Adrenal gland (tissue), 12 donors: Measurements from ENCODE around the gene DIAPH2. TPM values are rescaled to one million over a fixed set of nuclear protein-coding genes. Genes with fewer than 3 reads are reported as not detected.

Experiments
- DNase-seq, 7 donors: peaks; one replicate each; pipeline ENCODE4 v3.0.0-alpha.2; 2019 to 2020
- H3K27ac ChIP-seq, 5 donors: fragments of 200-600 bp; sonication (generic) in 4 of 5; 1 replicate in 3 of 5; 2 replicates in 2 of 5; pipeline versions ENCODE4 v1.5.1 to v1.8.0; 2016 to 2020; ENCODE audit warnings: mild to moderate bottlenecking in 1 of 5
- H3K27me3 ChIP-seq: fragments of 200-600 bp; 2 replicates; pipeline ENCODE4 v1.8.0; 2021
- H3K36me3 ChIP-seq, 2 donors: fragments of 200-600 bp; replicated peaks in 1 of 2; 1 replicate in 1 of 2; 2 replicates in 1 of 2; pipeline versions ENCODE4 v1.5.1 to v1.8.0; 2018 to 2022
- H3K4me1 ChIP-seq, 2 donors: fragments of 200-600 bp; replicated peaks in 1 of 2; 1 replicate in 1 of 2; 2 replicates in 1 of 2; pipeline versions ENCODE4 v1.5.1 to v1.8.0; 2018 to 2021
- H3K4me3 ChIP-seq, 4 donors: fragments of 200-600 bp; sonication (generic) in 3 of 4; one replicate each; pipeline ENCODE4 v1.5.1; 2016 to 2018
- H3K9me3 ChIP-seq, 3 donors: fragments of 200-600 bp; sonication (generic) in 1 of 3; replicated peaks in 1 of 3; 1 replicate in 2 of 3; 2 replicates in 1 of 3; pipeline versions ENCODE4 v1.5.1 to v1.8.0; 2016 to 2021
- POLR2A ChIP-seq, 2 donors: fragments of 450-650 bp; IDR thresholded peaks; one replicate each; pipeline ENCODE4 v1.6.1; 2017; ENCODE audit warnings: antibody characterized with exemption in 2 of 2, mild to moderate bottlenecking in 2 of 2, moderate library complexity in 1 of 2
- WGBS, 4 donors: extraction: QIAGEN DNeasy Blood & Tissue Kit in 2 of 4; methylation state at CpG; one replicate each; pipeline versions ENCODE4 v1.1.5 to v1.1.7; 2013 to 2017; 5-methylcytosine and 5-hydroxymethylcytosine counted together
- intact Hi-C, 2 donors: fragments of 100-400 bp; cut with DNase I; formaldehyde crosslinking; loops; one replicate each; pipeline versions ENCODE4 v1.14.1 to v1.15.0; 2022 to 2023
- polyA plus RNA-seq, 3 donors: library from polyadenylated mRNA; stranded (reverse); fragments of 200-250 nt in 2 of 3; fragments of 350-450 nt in 1 of 3; fragmentation: Illumina TruSeq in 1 of 3; extraction: RNeasy Lipid Tissue Mini Kit (QIAGEN cat#74804) in 1 of 3; gene quantifications; one replicate each; pipeline ENCODE4 v1.2.3, GENCODE V29; 2013 to 2014
- total RNA-seq, 9 donors: library from RNA; depleted of rRNA in 4 of 9; stranded (reverse); fragments of >200 nt in 4 of 9; fragments of 120-200 nt in 1 of 9; fragmentation: NEBNext Ultra II Directional in 1 of 9; extraction: Animal tissue kit (Norgen Biotek cat#: 25700) in 1 of 9; gene quantifications; one replicate each; pipeline versions ENCODE4 v1.1.0 to v1.2.4, GENCODE V29; 2013 to 2023
- TF ChIP-seq, protein P1 (sequence below), 6 experiments: fragments of 450-650 bp in 4 of 6; fragments of 200-600 bp in 2 of 6; sonication (generic) in 1 of 6; IDR thresholded peaks; 1 replicate in 5 of 6; 2 replicates in 1 of 6; pipeline versions ENCODE4 v1.5.1 to v1.8.0; 2016 to 2021; ENCODE audit warnings: antibody characterized with exemption in 6 of 6, mild to moderate bottlenecking in 2 of 6, moderate library complexity in 1 of 6
- donor health status: healthy with polysubstance abuse.
- donor health status: Bipolar disorder and iron deficiency.
- donor health status: DM: yes; HTN: yes; CAD: no.
- donor health status: DM: no; HTN: no; CAD: no.
- donor health status: DM: no; HTN: no; CAD: no.
- donor health status: DM: yes; HTN: yes; CAD: no.

DIAPH2 gene
- total and polyA plus RNA-seq, 12 donors = 3.2 to 33.3 (median 12.3) TPM

DNA sequence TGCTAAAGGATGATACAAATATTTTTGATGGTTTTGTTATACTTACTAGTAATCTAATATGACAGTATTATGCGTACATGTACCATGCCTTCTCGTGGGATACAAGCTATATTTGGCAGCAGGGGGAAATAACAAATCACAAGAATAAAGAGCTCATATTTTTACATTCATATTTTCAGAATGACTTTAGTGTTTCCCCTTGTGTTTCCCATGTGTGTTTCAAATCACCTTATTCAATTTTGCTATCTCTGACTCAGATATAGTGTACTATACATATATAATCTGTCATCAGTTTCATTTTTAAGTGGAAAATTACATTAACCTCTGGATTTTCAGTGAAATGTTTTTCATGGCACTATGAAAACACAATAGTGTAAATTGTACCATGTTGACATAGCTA, 345.8 kb downstream of the DIAPH2 start:
- Histone ChIP-seq H3K4me1 (no peaks in the 10 kb centered on the region), H3K36me3 (no peaks in the 10 kb centered on the region), H3K27me3 (peaks cover 3% of the 10 kb centered on the region), H3K27ac (no peak overlapping the region), H3K4me3 (no peak overlapping the region), H3K9me3 (no peaks in the 10 kb centered on the region)
- no peak for TF ChIP-seq POLR2A (IDR thresholded peaks at IDR 0.05)
- TF ChIP-seq, protein P1, sequence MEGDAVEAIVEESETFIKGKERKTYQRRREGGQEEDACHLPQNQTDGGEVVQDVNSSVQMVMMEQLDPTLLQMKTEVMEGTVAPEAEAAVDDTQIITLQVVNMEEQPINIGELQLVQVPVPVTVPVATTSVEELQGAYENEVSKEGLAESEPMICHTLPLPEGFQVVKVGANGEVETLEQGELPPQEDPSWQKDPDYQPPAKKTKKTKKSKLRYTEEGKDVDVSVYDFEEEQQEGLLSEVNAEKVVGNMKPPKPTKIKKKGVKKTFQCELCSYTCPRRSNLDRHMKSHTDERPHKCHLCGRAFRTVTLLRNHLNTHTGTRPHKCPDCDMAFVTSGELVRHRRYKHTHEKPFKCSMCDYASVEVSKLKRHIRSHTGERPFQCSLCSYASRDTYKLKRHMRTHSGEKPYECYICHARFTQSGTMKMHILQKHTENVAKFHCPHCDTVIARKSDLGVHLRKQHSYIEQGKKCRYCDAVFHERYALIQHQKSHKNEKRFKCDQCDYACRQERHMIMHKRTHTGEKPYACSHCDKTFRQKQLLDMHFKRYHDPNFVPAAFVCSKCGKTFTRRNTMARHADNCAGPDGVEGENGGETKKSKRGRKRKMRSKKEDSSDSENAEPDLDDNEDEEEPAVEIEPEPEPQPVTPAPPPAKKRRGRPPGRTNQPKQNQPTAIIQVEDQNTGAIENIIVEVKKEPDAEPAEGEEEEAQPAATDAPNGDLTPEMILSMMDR (IDR thresholded peaks at IDR 0.05) = no peak
- WGBS, 4 donors = 76 to 92% (median 84%) methylated on average over 2 of the region's 2 CpGs
- intact Hi-C loops = no loop called here
- DNase-seq = no peak

DNA sequence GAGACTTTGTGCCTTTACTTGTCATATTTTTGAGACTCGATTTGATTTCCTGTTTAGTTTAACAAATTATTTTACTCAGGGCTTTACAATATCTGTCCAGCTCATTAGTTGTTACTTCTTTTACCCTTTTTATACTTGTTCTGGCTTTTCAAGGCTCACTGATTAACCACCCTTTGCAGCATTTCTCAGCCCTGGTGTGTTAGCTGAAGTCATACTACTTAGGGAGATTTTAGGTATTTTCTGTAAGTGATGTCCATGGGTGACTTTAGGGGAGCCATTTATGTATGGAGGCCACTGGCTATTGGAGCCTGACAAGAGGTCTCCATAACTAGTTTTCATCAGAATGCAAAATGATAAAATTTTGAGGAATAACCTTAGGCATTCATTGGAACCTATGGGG, 346.3 kb downstream of the DIAPH2 start:
- Histone ChIP-seq H3K36me3 (no peaks in the 10 kb centered on the region), H3K27me3 (peaks cover 3% of the 10 kb centered on the region), H3K27ac (no peak overlapping the region), H3K4me3 (no peak overlapping the region), H3K4me1 (no peaks in the 10 kb centered on the region), H3K9me3 (no peaks in the 10 kb centered on the region)
- DNase-seq = no peak
- intact Hi-C loops = no loop called here
- TF ChIP-seq POLR2A (IDR thresholded peaks at IDR 0.05) = no peak
- TF ChIP-seq, protein P1 (IDR thresholded peaks at IDR 0.05) = no peak
- WGBS, 4 donors = 67 to 96% (median 79%) methylated on average over 1 of the region's 1 CpG

DNA sequence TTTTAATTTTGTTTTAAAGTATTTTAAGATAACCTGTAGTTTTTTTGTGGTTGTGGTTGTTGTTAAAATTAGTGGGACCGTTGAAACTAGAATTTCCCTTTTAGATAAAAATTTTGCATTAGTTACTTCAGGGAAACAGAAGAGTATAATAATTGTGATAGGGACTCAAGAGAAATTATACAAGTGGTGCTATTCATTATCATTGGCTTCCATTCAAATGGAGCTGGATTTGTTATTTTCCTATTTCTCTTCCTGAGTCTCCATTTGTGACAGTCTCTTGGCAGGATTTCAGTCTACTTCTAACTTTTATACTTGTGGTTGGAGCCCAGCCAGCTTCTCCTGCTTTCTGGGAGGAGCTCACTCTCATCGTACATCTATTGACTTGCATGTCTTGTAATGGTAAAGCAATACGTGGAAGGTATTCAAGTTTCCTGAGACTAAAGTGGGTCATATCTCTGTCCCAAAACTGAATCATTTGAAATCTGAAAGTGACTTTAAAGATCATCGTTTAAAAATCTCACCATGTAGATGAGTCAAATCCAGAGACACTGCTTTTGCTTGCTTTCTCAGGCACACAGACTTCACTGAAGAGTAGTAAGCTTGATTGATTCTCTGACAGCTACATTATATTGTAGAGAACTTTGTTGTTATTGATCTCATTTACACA, 354.9 kb downstream of the DIAPH2 start:
- intact Hi-C loops = no loop called here
- Histone ChIP-seq H3K4me1 (no peaks in the 10 kb centered on the region), H3K9me3 (no peaks in the 10 kb centered on the region), H3K36me3 (no peaks in the 10 kb centered on the region), H3K27me3 (no peaks in the 10 kb centered on the region), H3K27ac (no peak overlapping the region), H3K4me3 (no peak overlapping the region)
- TF ChIP-seq, protein P1 (IDR thresholded peaks at IDR 0.05) = no peak
- TF ChIP-seq POLR2A (IDR thresholded peaks at IDR 0.05) = no peak
- WGBS, 4 donors = 19 to 59% (median 34%) methylated on average over 4 of the region's 4 CpGs
- peak; percentile 14 to 57 (median 38) for DNase-seq

DNA sequence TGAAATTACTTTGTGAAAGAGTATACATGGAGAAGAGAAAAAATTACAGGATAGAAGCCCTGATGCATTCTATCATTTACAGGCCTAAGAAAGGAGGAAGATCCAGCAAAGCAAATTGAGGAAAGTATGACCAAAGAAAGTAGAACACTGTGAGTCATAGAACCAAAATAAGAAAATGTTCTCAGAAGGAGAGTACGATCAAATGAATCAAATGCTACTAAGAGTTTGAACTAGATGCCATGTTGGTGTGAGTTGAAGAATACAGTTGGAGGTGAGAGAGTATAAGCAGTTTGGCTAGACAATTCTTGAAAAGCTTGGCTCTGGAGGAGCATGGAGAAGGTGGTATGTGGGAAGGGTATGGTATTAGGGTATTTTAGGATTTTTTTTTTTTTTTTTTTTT, 360.8 kb downstream of the DIAPH2 start:
- 82 to 88% (median 86%) methylated on average over 1 of the region's 1 CpG for WGBS, 4 donors
- intact Hi-C loops = no loop called here
- DNase-seq = no peak
- Histone ChIP-seq H3K4me1 (no peaks in the 10 kb centered on the region), H3K9me3 (no peaks in the 10 kb centered on the region), H3K27me3 (no peaks in the 10 kb centered on the region), H3K4me3 (no peak overlapping the region), H3K36me3 (no peaks in the 10 kb centered on the region), H3K27ac (no peak overlapping the region)
- TF ChIP-seq POLR2A (IDR thresholded peaks at IDR 0.05) = no peak
- TF ChIP-seq, protein P1 (IDR thresholded peaks at IDR 0.05) = no peak
